ENCODE data around the gene CRCP.

DNA sequence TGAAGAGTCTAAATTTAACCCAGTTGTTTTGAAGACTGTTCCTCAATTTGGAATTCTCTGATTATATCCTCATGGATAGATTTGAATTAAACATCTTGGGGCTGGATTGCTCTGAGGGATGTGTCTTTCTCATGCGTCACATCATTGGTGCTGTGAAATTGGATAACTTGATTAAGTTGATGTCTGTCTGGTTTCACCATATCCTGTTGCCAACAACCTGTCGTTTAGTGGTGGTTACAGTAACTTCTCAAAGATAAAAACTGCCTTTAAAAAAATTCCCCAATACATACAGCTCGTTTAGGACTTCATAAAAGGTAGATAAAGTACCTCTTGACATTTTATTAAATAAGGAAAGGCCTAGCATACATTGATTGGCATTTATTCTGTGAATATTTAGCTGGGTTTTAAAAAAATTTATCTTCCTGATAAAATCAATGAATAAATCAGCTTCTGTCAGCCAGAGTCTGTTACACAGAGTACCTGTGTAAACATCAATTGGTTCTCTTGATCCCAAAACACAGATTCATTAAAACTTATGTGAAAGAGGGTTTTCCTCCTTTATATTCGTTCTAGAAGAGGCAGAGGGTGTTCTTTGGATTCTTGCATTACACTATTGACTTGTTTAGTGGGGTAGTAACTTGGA lies 10.5 kb downstream of the CRCP start:
- TF ChIP-seq ZNF773 (CRISPR knock-in tag; IDR thresholded peaks at IDR 0.05; ENCODE audit: borderline replicate concordance) (no peak), ZNF225 (CRISPR knock-in tag; IDR thresholded peaks at IDR 0.05) (no peak), TAF1 (CRISPR knock-in tag; IDR thresholded peaks at IDR 0.05) (no peak), BHLHE40 (IDR thresholded peaks at IDR 0.05; ENCODE audit: low read length) (no peak), POLR2A (IDR thresholded peaks at IDR 0.05; ENCODE audit: insufficient read depth in 1 of 2, low read depth in 2 of 2, low read length in 2 of 2) (no peak), SP5 (CRISPR knock-in tag; IDR thresholded peaks at IDR 0.05; ENCODE audit: borderline replicate concordance, low read depth) (no peak), GLI4 (CRISPR knock-in tag; IDR thresholded peaks at IDR 0.05; ENCODE audit: borderline replicate concordance) (no peak), HMG20A (CRISPR knock-in tag; IDR thresholded peaks at IDR 0.05; ENCODE audit: borderline replicate concordance) (no peak), JUNB (CRISPR knock-in tag; IDR thresholded peaks at IDR 0.05; ENCODE audit: borderline replicate concordance) (no peak), NR2F1 (CRISPR knock-in tag; IDR thresholded peaks at IDR 0.05) (no peak)
- TF ChIP-seq, protein P1, sequence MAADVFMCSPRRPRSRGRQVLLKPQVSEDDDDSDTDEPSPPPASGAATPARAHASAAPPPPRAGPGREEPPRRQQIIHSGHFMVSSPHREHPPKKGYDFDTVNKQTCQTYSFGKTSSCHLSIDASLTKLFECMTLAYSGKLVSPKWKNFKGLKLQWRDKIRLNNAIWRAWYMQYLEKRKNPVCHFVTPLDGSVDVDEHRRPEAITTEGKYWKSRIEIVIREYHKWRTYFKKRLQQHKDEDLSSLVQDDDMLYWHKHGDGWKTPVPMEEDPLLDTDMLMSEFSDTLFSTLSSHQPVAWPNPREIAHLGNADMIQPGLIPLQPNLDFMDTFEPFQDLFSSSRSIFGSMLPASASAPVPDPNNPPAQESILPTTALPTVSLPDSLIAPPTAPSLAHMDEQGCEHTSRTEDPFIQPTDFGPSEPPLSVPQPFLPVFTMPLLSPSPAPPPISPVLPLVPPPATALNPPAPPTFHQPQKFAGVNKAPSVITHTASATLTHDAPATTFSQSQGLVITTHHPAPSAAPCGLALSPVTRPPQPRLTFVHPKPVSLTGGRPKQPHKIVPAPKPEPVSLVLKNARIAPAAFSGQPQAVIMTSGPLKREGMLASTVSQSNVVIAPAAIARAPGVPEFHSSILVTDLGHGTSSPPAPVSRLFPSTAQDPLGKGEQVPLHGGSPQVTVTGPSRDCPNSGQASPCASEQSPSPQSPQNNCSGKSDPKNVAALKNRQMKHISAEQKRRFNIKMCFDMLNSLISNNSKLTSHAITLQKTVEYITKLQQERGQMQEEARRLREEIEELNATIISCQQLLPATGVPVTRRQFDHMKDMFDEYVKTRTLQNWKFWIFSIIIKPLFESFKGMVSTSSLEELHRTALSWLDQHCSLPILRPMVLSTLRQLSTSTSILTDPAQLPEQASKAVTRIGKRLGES (CRISPR knock-in tag; IDR thresholded peaks at IDR 0.05; ENCODE audit: borderline replicate concordance), result no peak
- TF ChIP-seq, protein P2, sequence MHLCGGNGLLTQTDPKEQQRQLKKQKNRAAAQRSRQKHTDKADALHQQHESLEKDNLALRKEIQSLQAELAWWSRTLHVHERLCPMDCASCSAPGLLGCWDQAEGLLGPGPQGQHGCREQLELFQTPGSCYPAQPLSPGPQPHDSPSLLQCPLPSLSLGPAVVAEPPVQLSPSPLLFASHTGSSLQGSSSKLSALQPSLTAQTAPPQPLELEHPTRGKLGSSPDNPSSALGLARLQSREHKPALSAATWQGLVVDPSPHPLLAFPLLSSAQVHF (CRISPR knock-in tag; IDR thresholded peaks at IDR 0.05), result no peak
- TF ChIP-seq, protein P3, sequence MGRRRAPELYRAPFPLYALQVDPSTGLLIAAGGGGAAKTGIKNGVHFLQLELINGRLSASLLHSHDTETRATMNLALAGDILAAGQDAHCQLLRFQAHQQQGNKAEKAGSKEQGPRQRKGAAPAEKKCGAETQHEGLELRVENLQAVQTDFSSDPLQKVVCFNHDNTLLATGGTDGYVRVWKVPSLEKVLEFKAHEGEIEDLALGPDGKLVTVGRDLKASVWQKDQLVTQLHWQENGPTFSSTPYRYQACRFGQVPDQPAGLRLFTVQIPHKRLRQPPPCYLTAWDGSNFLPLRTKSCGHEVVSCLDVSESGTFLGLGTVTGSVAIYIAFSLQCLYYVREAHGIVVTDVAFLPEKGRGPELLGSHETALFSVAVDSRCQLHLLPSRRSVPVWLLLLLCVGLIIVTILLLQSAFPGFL (CRISPR knock-in tag; IDR thresholded peaks at IDR 0.05), result no peak
- TF ChIP-seq, protein P4, sequence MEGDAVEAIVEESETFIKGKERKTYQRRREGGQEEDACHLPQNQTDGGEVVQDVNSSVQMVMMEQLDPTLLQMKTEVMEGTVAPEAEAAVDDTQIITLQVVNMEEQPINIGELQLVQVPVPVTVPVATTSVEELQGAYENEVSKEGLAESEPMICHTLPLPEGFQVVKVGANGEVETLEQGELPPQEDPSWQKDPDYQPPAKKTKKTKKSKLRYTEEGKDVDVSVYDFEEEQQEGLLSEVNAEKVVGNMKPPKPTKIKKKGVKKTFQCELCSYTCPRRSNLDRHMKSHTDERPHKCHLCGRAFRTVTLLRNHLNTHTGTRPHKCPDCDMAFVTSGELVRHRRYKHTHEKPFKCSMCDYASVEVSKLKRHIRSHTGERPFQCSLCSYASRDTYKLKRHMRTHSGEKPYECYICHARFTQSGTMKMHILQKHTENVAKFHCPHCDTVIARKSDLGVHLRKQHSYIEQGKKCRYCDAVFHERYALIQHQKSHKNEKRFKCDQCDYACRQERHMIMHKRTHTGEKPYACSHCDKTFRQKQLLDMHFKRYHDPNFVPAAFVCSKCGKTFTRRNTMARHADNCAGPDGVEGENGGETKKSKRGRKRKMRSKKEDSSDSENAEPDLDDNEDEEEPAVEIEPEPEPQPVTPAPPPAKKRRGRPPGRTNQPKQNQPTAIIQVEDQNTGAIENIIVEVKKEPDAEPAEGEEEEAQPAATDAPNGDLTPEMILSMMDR (CRISPR knock-in tag; IDR thresholded peaks at IDR 0.05), result no peak

Measured in HepG2 (cell line).